Mesodermal cell (in vitro differentiated cells): ENCODE results near the gene SMPD2.

Experiments
- H3K27ac ChIP-seq: 2 replicates; pipeline ENCODE4 v1.7.0; 2013; ENCODE audit warnings: mild to moderate bottlenecking, low read depth, low read length, moderate library complexity; ENCODE audit not compliant: severe bottlenecking
- H3K36me3 ChIP-seq: 2 replicates; pipeline ENCODE4 v1.7.1; 2013; ENCODE audit warnings: mild to moderate bottlenecking, low read length, moderate library complexity; ENCODE audit not compliant: control insufficient read depth, insufficient read depth
- H3K4me1 ChIP-seq: one replicate; pipeline ENCODE4 v1.7.1; 2013; ENCODE audit warnings: mild to moderate bottlenecking, low read length; ENCODE audit not compliant: insufficient read depth, control insufficient read depth, poor library complexity, severe bottlenecking
- H3K4me3 ChIP-seq: 2 replicates; pipeline ENCODE4 v1.7.0; 2013; ENCODE audit warnings: low read length, control low read depth, mild to moderate bottlenecking; ENCODE audit not compliant: insufficient read depth, poor library complexity, severe bottlenecking; ENCODE audit errors: extremely low read depth
- H3K9me3 ChIP-seq: 2 replicates; pipeline ENCODE4 v1.7.1; 2013; ENCODE audit warnings: mild to moderate bottlenecking, low read length, moderate library complexity; ENCODE audit not compliant: control insufficient read depth
- WGBS, 2 experiments: methylation state at CpG; one replicate each; pipeline ENCODE4 v1.1.5; 2013; ENCODE audit warnings: missing lambda C conversion rate in 2 of 2; ENCODE audit not compliant: insufficient coverage in 2 of 2; 5-methylcytosine and 5-hydroxymethylcytosine counted together

Gene SMPD2

GRCh38 chr6:109490713-109491112, 50.2 kb downstream of the SMPD2 start:
- 0% methylated on average over 1 of the region's 2 CpGs; no CpG with 5 or more reads in 1 of the 2 experiments for whole genome bisulfite sequencing, 2 experiments
- H3K4me3 ChIP-seq = no peak overlapping the region
- no peak overlapping the region for H3K27ac ChIP-seq
- no peaks in the 10 kb centered on the region for H3K9me3 ChIP-seq
- H3K36me3 ChIP-seq = no peaks in the 10 kb centered on the region
- H3K4me1 ChIP-seq = no peaks in the 10 kb centered on the region

GRCh38 chr6:109491207-109491938, 50.8 kb downstream of the SMPD2 start:
- Histone ChIP-seq H3K36me3 (no peaks in the 10 kb centered on the region), H3K9me3 (no peaks in the 10 kb centered on the region), H3K4me3 (no peak overlapping the region), H3K27ac (no peak overlapping the region), H3K4me1 (no peaks in the 10 kb centered on the region)
- WGBS, 2 experiments = 100% methylated on average over 2 of the region's 5 CpGs; no CpG with 5 or more reads in 1 of the 2 experiments
